Psoas muscle (tissue), 8 donors: Measurements from ENCODE around the gene HSCB. TPM values are rescaled to one million over a fixed set of nuclear protein-coding genes. Genes with fewer than 3 reads are reported as not detected.

Experiments used
- ATAC-seq, 4 donors: fragments of 200-7000 bp; cut with Tn5 transposase; one replicate each; pipeline ENCODE4 v1.9.1; 2020; ENCODE audit warnings: moderate library complexity in 3 of 4, mild to moderate bottlenecking in 2 of 4
- DNase-seq, 2 donors: peaks; one replicate each; pipeline ENCODE4 v3.0.0-alpha.2; 2020
- H3K27ac ChIP-seq: fragments of 200-600 bp; one replicate; pipeline ENCODE4 v1.8.0; 2022
- H3K27me3 ChIP-seq, 3 donors: fragments of 200-600 bp in 1 of 3; one replicate each; pipeline versions ENCODE4 v1.6.1 to v1.8.0; 2013 to 2022; ENCODE audit warnings: low read length in 2 of 3, mild to moderate bottlenecking in 2 of 3, moderate library complexity in 1 of 3; ENCODE audit not compliant: insufficient read depth in 3 of 3
- H3K36me3 ChIP-seq, 2 donors: fragments of 200-600 bp in 1 of 2; one replicate each; pipeline versions ENCODE4 v1.6.1 to v1.8.0; 2013 to 2022; ENCODE audit warnings: low read depth in 1 of 2, mild to moderate bottlenecking in 1 of 2, moderate library complexity in 1 of 2; ENCODE audit not compliant: insufficient read depth in 1 of 2
- H3K4me1 ChIP-seq: fragments of 200-600 bp; one replicate; pipeline ENCODE4 v1.8.0; 2022
- H3K4me3 ChIP-seq: fragments of 200-600 bp; one replicate; pipeline ENCODE4 v1.8.0; 2022; ENCODE audit warnings: mild to moderate bottlenecking
- H3K9me3 ChIP-seq: fragments of 200-600 bp; one replicate; pipeline ENCODE4 v1.8.0; 2022
- CTCF ChIP-seq: fragments of 200-600 bp; IDR thresholded peaks from one replicate; pipeline ENCODE4 v1.8.0; 2022; ENCODE audit warnings: antibody characterized with exemption
- WGBS, 3 donors: extraction: QIAGEN DNeasy Blood & Tissue Kit; methylation state at CpG; one replicate each; pipeline versions ENCODE4 v1.1.6 to v1.1.7; 2013; 5-methylcytosine and 5-hydroxymethylcytosine counted together
- intact Hi-C, 2 donors: fragments of 100-400 bp; cut with DNase I; formaldehyde crosslinking; loops; one replicate each; pipeline versions ENCODE4 v1.11.0 to v1.14.2; 2022
- polyA plus RNA-seq, 3 donors: library from polyadenylated mRNA; stranded (reverse); fragments of 200-250 nt; gene quantifications; one replicate each; pipeline ENCODE4 v1.2.3, GENCODE V29; 2013
- total RNA-seq, 4 donors: library from RNA; stranded (reverse); fragmentation: NEBNext Ultra II Directional in 2 of 4; extraction: Animal tissue kit (Norgen Biotek cat#: 25700) in 2 of 4; gene quantifications; one replicate each; pipeline versions ENCODE4 v1.2.1 to v1.2.4, GENCODE V29; 2021 to 2023
- donor health status: healthy with polysubstance abuse.
- donor health status: DM: no; HTN: no; CAD: no; lungs with moderate emphysema.
- donor health status: Bipolar disorder and iron deficiency.
- donor health status: healthy.
- donor health status: DM: yes; HTN: yes; CAD: no.
- donor health status: DM: no; HTN: no; CAD: no.
- donor health status: DM: no; HTN: no; CAD: no.
- donor health status: DM: yes; HTN: yes; CAD: no.

The HSCB gene
- total and polyA plus RNA-seq, 7 donors = 10.3 to 26.5 (median 13.0) TPM

DNA sequence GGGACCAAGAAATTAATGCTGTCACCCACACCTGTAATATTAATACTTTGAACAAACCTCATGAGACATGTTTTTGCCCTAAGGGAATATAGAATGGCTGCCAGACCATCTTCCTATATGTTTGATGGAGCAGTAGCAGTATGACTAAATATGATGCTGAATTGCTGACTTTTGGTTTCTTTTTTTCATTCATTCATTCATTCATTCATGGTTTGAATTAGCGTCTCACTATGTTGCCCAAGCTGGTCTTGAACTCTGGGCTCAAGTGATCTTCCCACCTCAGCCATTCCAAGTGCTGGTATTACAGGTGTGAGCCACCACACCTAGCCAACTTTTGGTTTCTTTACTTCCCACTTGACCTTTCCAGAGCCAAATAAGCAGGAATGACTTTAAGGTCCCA lies 38.5 kb downstream of the HSCB start:
- Histone ChIP-seq H3K4me3 (no peak overlapping the region), H3K36me3 (peaks cover 13 to 71% of the 10 kb centered on the region in 2 donors), H3K27me3 (no peaks in the 10 kb centered on the region), H3K9me3 (no peaks in the 10 kb centered on the region), H3K4me1 (peaks cover 15% of the 10 kb centered on the region), H3K27ac (no peak overlapping the region)
- no peak for TF ChIP-seq CTCF
- intact Hi-C loops = no loop called here
- ATAC-seq (no peak), DNase-seq (no peak)
- 90 to 97% (median 93%) methylated on average over 1 of the region's 1 CpG for WGBS, 3 donors

DNA sequence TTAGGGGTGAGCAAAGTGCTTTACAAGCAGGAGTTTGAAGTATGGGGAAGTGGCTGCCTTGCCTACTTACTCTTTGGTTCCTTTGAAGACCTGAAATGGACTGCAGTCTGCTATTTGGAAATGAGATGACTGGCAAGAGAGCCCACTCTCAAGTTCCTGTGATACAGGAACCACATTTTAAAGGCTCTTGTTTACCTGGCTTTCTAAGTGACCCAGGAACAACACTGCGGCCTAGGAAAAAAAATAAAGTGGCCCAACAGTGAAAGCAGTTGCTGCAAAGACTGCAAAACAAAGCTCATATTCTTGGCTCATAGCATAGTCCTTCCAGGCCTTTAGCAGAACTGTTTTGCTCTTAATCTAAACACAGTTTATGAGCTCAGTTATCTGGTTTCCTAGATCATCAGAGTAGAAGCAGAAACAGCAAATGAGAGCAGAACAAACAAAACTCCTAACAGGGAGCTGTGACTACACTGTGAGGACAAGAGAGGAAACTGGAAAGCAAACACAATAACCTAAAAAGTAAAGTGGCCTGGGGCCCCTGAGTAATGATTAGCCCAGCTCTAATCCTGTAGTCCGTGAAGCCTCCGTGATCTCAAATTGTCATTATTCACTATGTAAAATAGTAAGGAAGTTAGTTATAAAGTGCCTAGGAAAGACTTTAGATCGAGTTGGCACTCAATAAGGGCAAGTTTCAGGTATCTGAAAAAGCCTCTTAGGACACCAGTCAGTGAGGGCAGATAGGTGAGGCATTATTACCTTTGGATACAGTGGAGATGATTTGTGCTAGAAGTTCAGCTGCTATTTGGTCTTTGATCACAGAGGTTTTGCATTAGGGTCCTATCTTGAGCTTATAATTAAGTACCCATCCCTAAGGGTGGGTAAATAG lies 42.2 kb downstream of the HSCB start:
- WGBS, 3 donors = 86 to 88% (median 88%) methylated on average over 4 of the region's 4 CpGs
- Histone ChIP-seq H3K4me3 (no peak overlapping the region), H3K9me3 (no peaks in the 10 kb centered on the region), H3K27me3 (no peaks in the 10 kb centered on the region), H3K36me3 (peaks cover 13 to 81% of the 10 kb centered on the region in 2 donors), H3K4me1 (peaks cover 10% of the 10 kb centered on the region), H3K27ac (no peak overlapping the region)
- ATAC-seq = no peak
- TF ChIP-seq CTCF = no peak
- intact Hi-C loops = no loop called here
- DNase-seq = no peak

GRCh38 chr22:28788601-28789000 lies 46.8 kb downstream of the HSCB start:
- Histone ChIP-seq H3K36me3 (peaks cover 11 to 68% of the 10 kb centered on the region in 2 donors), H3K27me3 (no peaks in the 10 kb centered on the region), H3K27ac (no peak overlapping the region), H3K9me3 (no peaks in the 10 kb centered on the region), H3K4me3 (no peak overlapping the region), H3K4me1 (peaks cover 5% of the 10 kb centered on the region)
- no peak for TF ChIP-seq CTCF
- DNase-seq (no peak), ATAC-seq (no peak)
- 61 to 68% (median 62%) methylated on average over 3 of the region's 3 CpGs for WGBS, 3 donors
- intact Hi-C loops = no loop called here

DNA sequence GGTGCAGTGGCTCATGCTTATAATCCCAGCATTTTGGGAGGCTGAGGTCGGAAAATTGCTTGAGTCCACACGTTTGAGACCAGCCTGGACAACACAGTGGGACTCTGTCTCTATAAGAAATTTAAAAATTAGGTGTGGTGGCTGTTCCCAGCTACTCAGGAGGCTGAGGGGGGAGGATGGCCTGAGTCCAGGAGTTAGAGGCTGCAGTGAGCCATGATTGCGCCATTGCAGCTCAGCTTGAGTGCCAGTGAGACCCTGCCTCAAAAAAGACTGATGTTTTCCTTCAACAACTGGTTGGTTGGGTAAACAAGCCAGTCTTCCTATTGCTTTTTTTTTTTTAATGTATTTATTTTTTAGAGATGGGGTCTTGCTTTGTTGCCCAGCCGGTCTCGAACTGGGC lies 49.3 kb downstream of the HSCB start:
- WGBS, 3 donors = 93 to 99% (median 94%) methylated on average over 5 of the region's 5 CpGs
- no peaks in the 10 kb centered on the region for H3K9me3 ChIP-seq
- H3K27ac ChIP-seq = no peak overlapping the region
- intact Hi-C loops = loop anchor here in 1 of 2 donors (5.0 kb wide), 1 partner anchor 36 kb away; no protein-coding TSS in a partner anchor
- peaks cover 10% of the 10 kb centered on the region for H3K4me1 ChIP-seq
- peaks cover 13 to 68% of the 10 kb centered on the region in 2 donors for H3K36me3 ChIP-seq
- ATAC-seq = peak in 1 of 4 donors; percentile 8
- DNase-seq = no peak
- H3K4me3 ChIP-seq = no peak overlapping the region
- TF ChIP-seq CTCF = no peak
- H3K27me3 ChIP-seq = no peaks in the 10 kb centered on the region
